Mucosa of rectum (tissue), 2 donors: ENCODE data around the gene OSM.
A peak's percentile ranks its signal among the peaks of the same experiment; 100 is the strongest.

Experiments used
- H3K27ac ChIP-seq, 2 donors: one replicate each; pipeline ENCODE4 v1.7.0; 2013; ENCODE audit warnings: inconsistent platforms in 2 of 2, low read depth in 2 of 2, low read length in 2 of 2
- H3K27me3 ChIP-seq, 2 donors: one replicate each; pipeline ENCODE4 v1.7.0; 2013; ENCODE audit warnings: low read length in 2 of 2; ENCODE audit not compliant: control insufficient read depth in 2 of 2, insufficient read depth in 2 of 2
- H3K36me3 ChIP-seq, 2 donors: one replicate each; pipeline ENCODE4 v1.7.0; 2013; ENCODE audit warnings: low read length in 2 of 2; ENCODE audit not compliant: control insufficient read depth in 2 of 2, insufficient read depth in 2 of 2
- H3K4me1 ChIP-seq, 2 donors: one replicate each; pipeline ENCODE4 v1.7.0; 2013; ENCODE audit warnings: low read length in 2 of 2, mild to moderate bottlenecking in 1 of 2; ENCODE audit not compliant: control insufficient read depth in 2 of 2, insufficient read depth in 2 of 2
- H3K4me3 ChIP-seq, 2 donors: one replicate each; pipeline ENCODE4 v1.7.0; 2013; ENCODE audit warnings: low read length in 2 of 2
- H3K9ac ChIP-seq, 2 donors: one replicate each; pipeline ENCODE4 v1.7.0; 2013; ENCODE audit warnings: low read length in 2 of 2, low read depth in 1 of 2, mild to moderate bottlenecking in 1 of 2
- H3K9me3 ChIP-seq, 2 donors: one replicate each; pipeline ENCODE4 v1.7.0; 2013; ENCODE audit warnings: low read length in 2 of 2; ENCODE audit not compliant: control insufficient read depth in 2 of 2
- donor health status: healthy.
- donor health status: Normal muscosa, but diverticular disease.

OSM gene

DNA sequence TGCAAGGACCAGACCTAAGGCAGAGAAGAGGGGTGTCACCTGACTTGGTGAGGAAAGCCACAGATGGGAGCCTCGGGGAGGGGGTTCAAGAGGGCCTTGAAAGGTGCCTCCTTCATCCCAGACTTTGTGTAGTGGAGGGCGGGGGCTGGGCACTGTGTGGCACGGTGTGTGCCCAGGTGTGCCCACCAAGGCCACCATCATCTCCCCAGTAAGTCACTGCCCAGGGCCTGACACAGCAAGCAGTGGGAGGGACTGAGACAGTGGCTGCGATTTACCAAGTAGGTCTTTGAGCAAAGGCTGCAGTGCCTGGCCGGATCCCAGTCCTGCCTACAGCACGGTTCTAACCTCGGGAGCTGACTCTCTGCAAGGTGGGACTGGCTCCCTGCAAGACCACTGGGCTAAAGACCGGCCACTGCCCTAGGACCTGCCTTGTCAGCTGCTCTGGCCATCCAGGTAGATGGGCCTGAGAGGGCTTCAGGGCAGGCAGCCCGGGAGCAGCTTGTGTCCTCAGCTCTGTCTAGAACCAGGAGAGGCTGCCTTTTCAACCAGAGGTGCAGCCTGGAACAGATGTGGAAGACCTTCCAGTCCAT lies 1.4 kb downstream of the OSM start:
- Histone ChIP-seq H3K4me1 (peaks cover 5 to 8% of the 10 kb centered on the region in 2 donors), H3K27me3 (no peaks in the 10 kb centered on the region), H3K27ac (peak overlapping the region in 1 of 2 donors; percentile 78), H3K9me3 (no peaks in the 10 kb centered on the region), H3K4me3 (peak overlapping the region in 1 of 2 donors; percentile 68), H3K9ac (no peak overlapping the region), H3K36me3 (no peaks in the 10 kb centered on the region)

DNA sequence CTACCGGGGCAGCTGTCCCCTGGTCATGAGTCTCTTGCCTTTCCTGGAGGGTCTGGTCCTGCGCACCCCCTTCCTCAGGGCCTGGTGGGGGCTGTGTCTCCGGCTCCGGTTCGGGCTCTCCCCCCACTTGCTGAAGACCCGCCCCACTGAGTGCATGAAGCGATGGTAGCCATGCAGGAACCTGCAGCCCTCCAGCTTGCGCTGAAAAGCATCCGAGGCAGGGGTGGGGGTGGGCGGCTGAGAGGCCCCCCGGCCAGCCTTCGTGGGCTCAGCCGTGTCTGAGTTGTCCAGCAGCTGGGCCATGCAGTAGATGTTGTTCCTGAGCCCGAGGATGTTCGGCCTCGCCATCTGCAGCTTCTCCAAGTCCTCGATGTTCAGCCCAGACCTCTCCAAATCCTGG lies 2.8 kb downstream of the OSM start:
- Histone ChIP-seq H3K36me3 (no peaks in the 10 kb centered on the region), H3K4me1 (peaks cover 5 to 8% of the 10 kb centered on the region in 2 donors), H3K4me3 (no peak overlapping the region), H3K9me3 (no peaks in the 10 kb centered on the region), H3K27ac (no peak overlapping the region), H3K9ac (no peak overlapping the region), H3K27me3 (no peaks in the 10 kb centered on the region)

DNA sequence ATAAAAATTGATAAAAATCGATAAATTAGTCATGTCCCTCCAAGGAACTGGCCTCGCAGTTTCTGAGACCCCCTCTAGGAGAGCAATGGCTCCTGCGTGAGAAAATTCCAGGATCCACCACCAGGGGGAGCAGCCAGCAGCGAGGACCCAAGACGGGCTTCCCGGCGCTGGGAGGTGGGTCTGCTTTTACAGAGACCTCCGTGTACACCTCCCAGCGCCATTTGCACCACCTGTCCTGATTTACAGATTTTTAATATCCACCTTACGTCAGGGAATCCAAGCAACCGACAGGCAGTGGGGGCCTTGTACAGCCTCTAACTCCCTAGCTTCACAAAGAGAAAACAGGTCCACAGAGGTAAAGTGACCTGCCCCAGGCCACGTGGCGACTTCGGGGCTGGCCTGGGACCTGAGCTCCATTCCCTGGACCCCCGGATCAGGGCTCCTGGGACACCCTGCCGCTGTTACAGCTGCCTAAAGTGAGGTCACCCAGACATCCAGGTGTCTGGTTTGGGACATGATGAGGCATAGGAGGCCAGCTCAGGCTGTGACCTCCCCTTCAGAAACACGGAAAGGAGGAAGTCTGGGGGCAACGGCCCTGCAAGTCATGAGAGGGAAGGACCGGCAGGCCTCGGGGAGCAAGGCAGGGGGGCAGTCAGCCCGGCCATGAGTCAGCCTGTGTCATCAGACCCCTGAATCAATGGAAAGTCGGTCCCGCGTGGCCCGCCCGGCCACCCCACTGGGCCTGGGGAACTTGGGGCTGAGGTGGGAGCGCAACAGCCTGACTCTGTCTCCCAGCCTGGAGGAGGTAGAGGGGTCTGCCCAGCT lies 3.5 kb downstream of the OSM start:
- Histone ChIP-seq H3K36me3 (no peaks in the 10 kb centered on the region), H3K9ac (peak overlapping the region; percentile 42 to 52), H3K27ac (no peak overlapping the region), H3K4me1 (peaks cover 7 to 10% of the 10 kb centered on the region in 2 donors), H3K9me3 (no peaks in the 10 kb centered on the region), H3K4me3 (peak overlapping the region; percentile 29 to 43), H3K27me3 (no peaks in the 10 kb centered on the region)

DNA sequence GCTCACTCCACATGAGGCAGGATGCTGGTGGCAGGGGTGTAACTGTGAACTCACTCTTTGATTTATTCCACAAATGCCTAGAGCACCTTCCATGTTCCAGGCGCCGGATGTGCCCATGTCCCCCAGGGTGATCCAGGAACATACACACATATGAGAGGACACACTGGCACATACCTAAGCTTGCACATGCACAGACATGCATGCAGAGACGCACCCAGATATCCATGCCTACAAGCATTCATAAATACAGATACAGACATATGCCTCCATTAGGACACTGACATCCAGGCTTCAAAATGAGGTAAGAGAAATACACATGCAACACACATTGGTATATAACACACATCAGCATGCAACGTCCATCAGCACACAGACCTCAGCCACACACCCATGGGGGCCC lies 4.5 kb downstream of the OSM start:
- Histone ChIP-seq H3K27ac (no peak overlapping the region), H3K9me3 (no peaks in the 10 kb centered on the region), H3K27me3 (no peaks in the 10 kb centered on the region)

DNA sequence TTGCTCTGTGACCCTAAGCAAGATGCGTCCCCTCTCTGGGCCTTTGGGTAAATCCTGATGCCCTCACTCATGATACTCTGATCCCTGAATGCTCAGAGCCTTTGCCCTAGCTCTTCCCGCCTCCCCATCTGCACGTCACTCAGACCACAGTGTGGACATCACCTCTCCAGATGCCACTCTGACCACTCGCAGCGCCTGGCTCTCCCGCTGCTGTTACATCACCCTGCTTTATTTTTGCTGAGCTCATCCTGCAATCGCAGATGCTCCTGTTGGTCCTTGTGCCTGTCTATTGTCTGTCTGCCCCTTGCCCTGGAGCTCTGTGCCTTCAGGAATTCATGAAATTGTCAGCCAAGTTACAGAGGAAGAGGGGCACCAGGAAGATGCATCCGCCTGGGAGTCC lies 5.5 kb downstream of the OSM start:
- Histone ChIP-seq H3K4me1 (peaks cover 10 to 20% of the 10 kb centered on the region in 2 donors), H3K27ac (no peak overlapping the region), H3K36me3 (no peaks in the 10 kb centered on the region), H3K27me3 (no peaks in the 10 kb centered on the region), H3K9ac (no peak overlapping the region), H3K9me3 (no peaks in the 10 kb centered on the region), H3K4me3 (no peak overlapping the region)

More for the DNA sequence above, 4.5 kb downstream of the OSM start:
- Histone ChIP-seq H3K36me3 (no peaks in the 10 kb centered on the region), H3K4me1 (peaks cover 12 to 14% of the 10 kb centered on the region in 2 donors), H3K9ac (no peak overlapping the region), H3K4me3 (no peak overlapping the region)

DNA sequence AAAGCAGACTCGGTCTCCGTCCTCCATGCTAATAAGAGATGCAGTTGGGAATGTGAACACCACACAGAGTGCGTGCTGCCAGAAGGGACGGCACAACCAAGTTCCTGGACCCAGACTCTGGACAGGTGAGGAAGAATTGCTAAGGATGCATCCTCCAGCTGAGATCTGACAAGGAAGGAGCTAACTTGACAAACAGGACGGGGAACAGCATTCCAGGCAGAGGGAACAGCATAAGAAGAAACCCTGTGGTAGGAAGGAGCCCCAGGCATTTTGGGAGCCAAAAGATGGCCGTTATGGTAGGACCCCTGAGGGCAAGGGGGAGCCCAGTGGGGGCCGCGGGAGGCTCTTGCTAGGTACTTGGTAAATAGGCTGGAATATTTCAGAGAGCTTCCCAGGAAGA lies 6.0 kb downstream of the OSM start:
- Histone ChIP-seq H3K4me1 (peaks cover 10 to 21% of the 10 kb centered on the region in 2 donors), H3K27ac (no peak overlapping the region), H3K9me3 (no peaks in the 10 kb centered on the region), H3K27me3 (no peaks in the 10 kb centered on the region), H3K36me3 (no peaks in the 10 kb centered on the region), H3K4me3 (no peak overlapping the region), H3K9ac (no peak overlapping the region)

DNA sequence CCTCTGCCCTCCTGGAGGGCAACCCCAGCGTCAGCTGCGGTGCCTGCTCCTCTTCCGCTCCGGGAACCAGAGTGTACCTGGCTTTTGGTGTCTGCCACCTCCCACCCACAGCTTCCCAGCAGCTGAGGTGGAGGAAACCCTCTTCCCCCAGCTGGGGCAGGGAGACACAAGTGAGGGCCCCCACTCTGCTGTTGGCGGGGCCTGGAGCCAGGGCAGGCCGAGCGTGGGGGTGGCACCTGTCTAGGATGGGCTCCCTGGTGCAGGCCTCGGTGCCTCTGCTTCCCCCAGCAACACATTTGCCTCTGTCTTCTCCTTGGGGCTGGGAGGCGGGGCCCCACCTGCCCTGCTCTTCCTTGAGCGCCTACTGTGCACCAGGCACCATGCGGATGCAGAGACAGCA lies 6.4 kb downstream of the OSM start:
- H3K27me3 ChIP-seq = no peaks in the 10 kb centered on the region
- no peak overlapping the region for H3K4me3 ChIP-seq
- no peaks in the 10 kb centered on the region for H3K36me3 ChIP-seq
- H3K27ac ChIP-seq = no peak overlapping the region
- H3K4me1 ChIP-seq = peaks cover 10 to 21% of the 10 kb centered on the region in 2 donors
- H3K9me3 ChIP-seq = no peaks in the 10 kb centered on the region
- no peak overlapping the region for H3K9ac ChIP-seq

DNA sequence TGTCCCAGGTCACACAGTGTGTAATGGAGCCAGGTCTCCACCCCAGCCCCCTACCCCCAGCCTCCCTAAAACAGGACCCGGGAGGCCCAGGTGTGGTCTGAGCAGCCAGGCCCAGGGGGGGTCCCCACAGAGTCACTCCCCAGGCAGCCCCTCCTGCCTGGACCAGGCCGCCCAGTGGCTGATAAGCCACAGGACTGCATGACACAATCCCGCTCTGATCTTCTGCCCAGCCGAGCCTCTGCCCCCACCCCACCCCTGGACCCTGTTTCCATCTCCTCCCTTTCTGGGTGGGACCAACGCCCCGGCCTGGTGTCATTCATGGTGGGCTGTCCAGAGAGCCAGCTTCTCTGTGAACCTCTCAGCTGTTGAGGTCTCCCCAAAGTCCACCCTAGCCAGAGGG lies 12.3 kb downstream of the OSM start:
- Histone ChIP-seq H3K4me3 (no peak overlapping the region), H3K4me1 (peaks cover 16 to 40% of the 10 kb centered on the region in 2 donors), H3K36me3 (no peaks in the 10 kb centered on the region), H3K27ac (no peak overlapping the region), H3K27me3 (no peaks in the 10 kb centered on the region), H3K9ac (no peak overlapping the region), H3K9me3 (no peaks in the 10 kb centered on the region)

DNA sequence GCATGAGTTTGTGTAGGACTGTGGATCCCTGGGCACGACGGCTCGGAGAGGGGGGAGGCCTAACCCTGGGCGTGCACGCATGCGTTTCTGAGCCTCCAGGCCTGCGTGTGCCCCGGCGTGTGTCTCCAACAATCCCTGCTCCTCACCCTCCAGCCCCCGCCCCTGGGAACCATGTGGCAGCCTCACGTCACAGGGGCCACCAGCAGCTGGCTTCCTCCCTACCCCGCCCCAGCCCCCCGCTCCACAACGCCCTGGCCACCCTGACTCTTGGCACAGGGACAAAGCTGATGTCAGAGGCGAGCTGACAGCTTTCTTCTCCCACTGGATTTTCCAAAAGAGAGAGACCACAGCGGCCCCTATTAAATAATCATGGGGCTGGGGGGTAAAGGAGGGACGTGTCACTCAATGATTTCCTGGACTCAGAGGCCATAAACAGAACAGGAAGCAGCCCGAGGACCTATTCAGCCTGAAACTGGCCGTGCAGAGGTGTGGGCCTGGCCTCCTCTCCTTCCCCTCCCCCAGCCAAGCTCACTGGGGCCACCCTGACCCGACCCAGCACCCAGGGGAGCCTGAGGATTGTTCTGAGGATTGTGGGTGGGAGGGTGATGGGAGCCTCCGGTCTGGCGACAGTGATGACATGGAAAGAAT lies 13.3 kb downstream of the OSM start:
- Histone ChIP-seq H3K4me3 (peak overlapping the region in 1 of 2 donors; percentile 20), H3K9me3 (no peaks in the 10 kb centered on the region), H3K4me1 (peaks cover 23 to 50% of the 10 kb centered on the region in 2 donors), H3K27ac (peak overlapping the region; percentile 86 to 92), H3K27me3 (no peaks in the 10 kb centered on the region), H3K36me3 (no peaks in the 10 kb centered on the region), H3K9ac (peak overlapping the region; percentile 34 to 47)
